ENCODE data around the gene MUC3A. TPM values are rescaled to one million over a fixed set of nuclear protein-coding genes. Genes with fewer than 3 reads are reported as not detected.

MUC3A gene
- total RNA-seq, 1 donor from 2014 or later = under 0.01 TPM

GRCh38 chr7:101015626-101016025, 66.3 kb downstream of the MUC3A start:
- FAIRE-seq (no peak), DNase-seq (ENCODE audit: low spot score in 2 of 2) (no peak)

- no peak for FAIRE-seq
- peak in 1 of 2 donors; percentile 72 for DNase-seq (ENCODE audit: low spot score in 2 of 2)
Measured at GRCh38 chr7:101017064-101017777, 67.9 kb downstream of the MUC3A start.

Small RNA genes within 50 kb of the gene (small RNA-seq; reads per million reads assigned to genes)
- not detected for gene RN7SL549P
- not detected for gene RPS29P15

Other genes with a start within 250 kb of the MUC3A start
- gene POP7, start 243.4 kb upstream of the MUC3A start, total RNA-seq = 52.6 TPM
- gene EPO, start 229.1 kb upstream of the MUC3A start, total RNA-seq = not detected
- gene ZAN, start 215.9 kb upstream of the MUC3A start, total RNA-seq = not detected
- gene EPHB4, start 122.0 kb upstream of the MUC3A start, total RNA-seq = 7.7 TPM
- gene SLC12A9, start 96.8 kb upstream of the MUC3A start, total RNA-seq = 18.3 TPM
- 4.1 TPM for gene TRIP6, start 82.1 kb upstream of the MUC3A start, total RNA-seq
- 23.2 TPM for gene SRRT, start 74.4 kb upstream of the MUC3A start, total RNA-seq
- 3.7 TPM for gene UFSP1, start 59.8 kb upstream of the MUC3A start, total RNA-seq
- 11.0 TPM for gene ACHE, start 53.6 kb upstream of the MUC3A start, total RNA-seq
- gene MUC12, start 20.0 kb downstream of the MUC3A start, total RNA-seq = 0.41 TPM
- not detected for gene MUC17, start 70.5 kb downstream of the MUC3A start, total RNA-seq
- gene TRIM56, start 135.9 kb downstream of the MUC3A start, total RNA-seq = 0.82 TPM
- under 0.01 TPM for gene SERPINE1, start 177.6 kb downstream of the MUC3A start, total RNA-seq
- gene AP1S1, start 204.9 kb downstream of the MUC3A start, total RNA-seq = 139 TPM
- 7.7 TPM for gene VGF, start 216.0 kb downstream of the MUC3A start, total RNA-seq
- gene NAT16, start 230.8 kb downstream of the MUC3A start, total RNA-seq = 0.82 TPM

All from frontal cortex (tissue), 4 donors.